ENCODE data around the gene REEP1. TPM values are rescaled to one million over a fixed set of nuclear protein-coding genes. Genes with fewer than 3 reads are reported as not detected.

The REEP1 gene
- total RNA-seq, 4 donors from 2014 or later, result 0.34 to 5.2 (median 2.4) TPM

DNA sequence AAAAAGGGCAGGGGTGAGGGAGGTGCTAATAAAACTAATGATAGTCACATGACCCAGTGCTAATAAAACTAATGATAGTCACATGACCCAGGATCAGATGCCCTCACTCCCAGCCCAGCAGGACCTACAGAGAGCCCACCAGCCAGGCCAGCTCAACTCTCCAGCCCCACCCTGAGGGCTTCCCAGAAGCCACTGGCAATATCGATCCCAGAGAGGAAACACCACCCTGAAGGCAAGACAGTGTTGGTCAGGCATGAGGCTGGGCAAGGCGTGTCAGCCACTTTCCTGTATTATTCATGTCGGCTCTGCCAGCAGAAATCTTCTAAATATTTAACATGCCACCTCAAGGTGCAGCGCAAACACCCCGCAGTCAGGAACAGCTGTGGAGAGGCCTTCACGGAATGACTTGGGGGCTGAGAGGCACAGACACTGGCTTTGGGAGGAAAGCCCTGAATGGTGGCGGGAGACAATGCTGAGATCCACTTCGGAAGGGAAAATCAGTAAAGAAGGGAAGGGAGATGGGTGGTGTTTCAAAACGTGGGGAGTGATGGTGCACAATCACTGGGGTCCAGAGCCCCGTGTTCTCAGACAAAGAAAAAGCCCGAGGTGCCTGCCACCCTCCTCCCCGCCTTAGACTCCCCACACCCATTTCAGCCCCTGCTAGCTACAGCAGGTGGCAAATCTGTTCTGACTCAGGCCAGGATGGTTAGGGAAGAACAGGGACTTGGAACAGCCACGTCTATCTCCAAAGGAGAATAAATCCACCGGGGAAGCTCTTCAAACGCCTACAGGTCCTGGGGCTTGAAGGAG, 1.4 kb downstream of the REEP1 start:
- Histone ChIP-seq H3K4me3 (peak overlapping the region; percentile 71), H3K27me3 (peaks cover 60% of the 10 kb centered on the region), H3K36me3 (no peaks in the 10 kb centered on the region), H3K9me3 (no peaks in the 10 kb centered on the region), H3K27ac (no peak overlapping the region), H3K4me1 (peaks cover 18% of the 10 kb centered on the region)
- no peak for DNase-seq (ENCODE audit: low spot score in 2 of 2)
- TF ChIP-seq POLR2AphosphoS5 (IDR thresholded peaks at IDR 0.05) (no peak), POLR2A (IDR thresholded peaks at IDR 0.05) (no peak), EP300 (IDR thresholded peaks at IDR 0.05) (no peak), CTCF (IDR thresholded peaks at IDR 0.05) (no peak)
- WGBS, result 35% methylated on average over 13 of the region's 15 CpGs

- Histone ChIP-seq H3K27ac (no peak overlapping the region), H3K27me3 (peaks cover 37% of the 10 kb centered on the region), H3K4me3 (no peak overlapping the region), H3K4me1 (peaks cover 18% of the 10 kb centered on the region), H3K9me3 (no peaks in the 10 kb centered on the region), H3K36me3 (no peaks in the 10 kb centered on the region)
- 35% methylated on average over 2 of the region's 2 CpGs for WGBS
- DNase-seq (ENCODE audit: low spot score in 2 of 2), result no peak
- TF ChIP-seq POLR2AphosphoS5 (IDR thresholded peaks at IDR 0.05) (no peak), CTCF (IDR thresholded peaks at IDR 0.05) (no peak), EP300 (IDR thresholded peaks at IDR 0.05) (no peak), POLR2A (IDR thresholded peaks at IDR 0.05) (no peak)
Measured at GRCh38 chr2:86333378-86333777, 4.0 kb downstream of the REEP1 start.

- no peaks in the 10 kb centered on the region for H3K9me3 ChIP-seq
- H3K27ac ChIP-seq, result no peak overlapping the region
- 100% methylated on average over 1 of the region's 1 CpG for WGBS
- no peak for TF ChIP-seq POLR2AphosphoS5 (IDR thresholded peaks at IDR 0.05)
- TF ChIP-seq CTCF (IDR thresholded peaks at IDR 0.05), result no peak
- TF ChIP-seq POLR2A (IDR thresholded peaks at IDR 0.05), result no peak
- no peak for TF ChIP-seq EP300 (IDR thresholded peaks at IDR 0.05)
- H3K4me3 ChIP-seq, result no peak overlapping the region
- no peaks in the 10 kb centered on the region for H3K36me3 ChIP-seq
- peaks cover 30% of the 10 kb centered on the region for H3K27me3 ChIP-seq
- H3K4me1 ChIP-seq, result peaks cover 11% of the 10 kb centered on the region
- DNase-seq (ENCODE audit: low spot score in 2 of 2), result no peak
Measured at GRCh38 chr2:86332654-86333053, 4.8 kb downstream of the REEP1 start.

DNA sequence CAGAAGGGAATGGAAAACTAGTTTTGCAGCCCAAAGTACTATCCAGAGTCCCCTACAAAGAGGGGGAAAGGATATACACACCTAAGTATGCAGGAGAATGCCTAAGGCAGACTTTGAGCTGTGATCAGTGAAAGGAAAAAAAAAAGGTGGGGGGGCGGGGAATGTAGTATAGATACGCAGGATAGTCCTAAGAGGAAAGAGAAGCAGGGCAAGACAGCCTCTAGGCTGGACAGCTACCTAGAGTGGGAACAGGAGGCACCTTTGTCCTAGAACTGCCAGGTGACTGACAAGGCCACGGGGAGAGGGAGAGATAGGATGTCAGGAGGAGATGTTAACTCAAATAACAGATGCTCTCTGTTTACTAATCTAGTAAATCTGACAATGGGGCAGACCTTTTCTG, 6.0 kb downstream of the REEP1 start:
- Histone ChIP-seq H3K36me3 (no peaks in the 10 kb centered on the region), H3K4me3 (no peak overlapping the region), H3K4me1 (peaks cover 2% of the 10 kb centered on the region), H3K27me3 (peaks cover 18% of the 10 kb centered on the region), H3K27ac (no peak overlapping the region), H3K9me3 (no peaks in the 10 kb centered on the region)
- 92% methylated on average over 3 of the region's 3 CpGs for whole genome bisulfite sequencing
- TF ChIP-seq CTCF (IDR thresholded peaks at IDR 0.05), result no peak
- no peak for TF ChIP-seq POLR2A (IDR thresholded peaks at IDR 0.05)
- TF ChIP-seq POLR2AphosphoS5 (IDR thresholded peaks at IDR 0.05), result no peak
- TF ChIP-seq EP300 (IDR thresholded peaks at IDR 0.05), result no peak
- no peak for DNase-seq (ENCODE audit: low spot score in 2 of 2)

DNA sequence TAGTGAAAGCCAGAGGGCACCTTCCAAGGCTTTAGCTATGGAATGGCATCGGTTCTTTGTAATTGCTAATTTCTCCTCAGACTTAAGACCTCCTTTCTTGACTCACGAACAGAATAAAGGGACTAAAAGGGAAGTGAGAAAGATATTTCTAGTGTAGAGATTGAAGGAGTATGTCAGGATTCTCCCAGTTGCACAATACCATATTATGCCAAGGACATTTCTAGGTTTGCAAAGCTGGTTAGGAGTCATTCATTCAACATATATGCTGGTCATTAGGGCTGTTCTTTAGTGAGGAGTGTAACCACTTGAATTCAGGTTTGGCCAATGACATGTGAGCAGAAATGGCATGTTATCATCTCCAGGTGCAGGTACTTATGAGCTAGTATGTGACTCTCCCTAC, 7.4 kb downstream of the REEP1 start:
- no peaks in the 10 kb centered on the region for H3K4me1 ChIP-seq
- H3K27me3 ChIP-seq, result peaks cover 5% of the 10 kb centered on the region
- no peaks in the 10 kb centered on the region for H3K9me3 ChIP-seq
- WGBS, result 93% methylated on average over 2 of the region's 2 CpGs
- H3K4me3 ChIP-seq, result no peak overlapping the region
- DNase-seq (ENCODE audit: low spot score in 2 of 2), result no peak
- no peaks in the 10 kb centered on the region for H3K36me3 ChIP-seq
- no peak for TF ChIP-seq POLR2A (IDR thresholded peaks at IDR 0.05)
- no peak for TF ChIP-seq POLR2AphosphoS5 (IDR thresholded peaks at IDR 0.05)
- no peak for TF ChIP-seq EP300 (IDR thresholded peaks at IDR 0.05)
- TF ChIP-seq CTCF (IDR thresholded peaks at IDR 0.05), result no peak
- no peak overlapping the region for H3K27ac ChIP-seq

Measured in suprapubic skin (tissue), 4 donors.